Peyer's patch (tissue), 4 donors: Measurements from ENCODE around the gene CD8B. TPM values are rescaled to one million over a fixed set of nuclear protein-coding genes. Genes with fewer than 3 reads are reported as not detected.
"Not testable (repeated sequence)": the region's sequence is repeated elsewhere in the genome, so short reads cannot be mapped to it uniquely, and the experiment has no call there.

Source experiments
- DNase-seq, 3 donors: peaks; one replicate each; pipeline ENCODE4 v3.0.0-alpha.2; 2017 to 2019
- H3K27ac ChIP-seq, 4 donors: fragments of 200-600 bp; sonication (generic); one replicate each; pipeline ENCODE4 v1.5.1; 2016 to 2019
- H3K27me3 ChIP-seq, 2 donors: fragments of 200-600 bp; sonication (generic); one replicate each; pipeline ENCODE4 v1.5.1; 2019
- H3K36me3 ChIP-seq, 3 donors: fragments of 200-600 bp; sonication (generic); one replicate each; pipeline ENCODE4 v1.5.1; 2016 to 2019
- H3K4me1 ChIP-seq, 4 donors: fragments of 200-600 bp; sonication (generic); one replicate each; pipeline ENCODE4 v1.5.1; 2016 to 2019
- H3K4me3 ChIP-seq, 4 donors: fragments of 200-600 bp; sonication (generic); 1 replicate in 3 of 4; 2 replicates in 1 of 4; pipeline ENCODE4 v1.5.1; 2016 to 2019; ENCODE audit warnings: mild to moderate bottlenecking in 1 of 4
- H3K9me3 ChIP-seq, 4 donors: fragments of 200-600 bp; sonication (generic); one replicate each; pipeline ENCODE4 v1.5.1; 2016 to 2019; ENCODE audit warnings: mild to moderate bottlenecking in 1 of 4
- total RNA-seq, 4 donors: library from RNA; depleted of rRNA; stranded (reverse); fragments of >200 nt; gene quantifications; one replicate each; pipeline ENCODE4 v1.1.0, GENCODE V29; 2016

The CD8B gene
- total RNA-seq: 10 to 100 TPM in 3 of 4 donors, 1 to 10 TPM in 1; 3.8 to 30.5 (median 21.6) TPM

DNA sequence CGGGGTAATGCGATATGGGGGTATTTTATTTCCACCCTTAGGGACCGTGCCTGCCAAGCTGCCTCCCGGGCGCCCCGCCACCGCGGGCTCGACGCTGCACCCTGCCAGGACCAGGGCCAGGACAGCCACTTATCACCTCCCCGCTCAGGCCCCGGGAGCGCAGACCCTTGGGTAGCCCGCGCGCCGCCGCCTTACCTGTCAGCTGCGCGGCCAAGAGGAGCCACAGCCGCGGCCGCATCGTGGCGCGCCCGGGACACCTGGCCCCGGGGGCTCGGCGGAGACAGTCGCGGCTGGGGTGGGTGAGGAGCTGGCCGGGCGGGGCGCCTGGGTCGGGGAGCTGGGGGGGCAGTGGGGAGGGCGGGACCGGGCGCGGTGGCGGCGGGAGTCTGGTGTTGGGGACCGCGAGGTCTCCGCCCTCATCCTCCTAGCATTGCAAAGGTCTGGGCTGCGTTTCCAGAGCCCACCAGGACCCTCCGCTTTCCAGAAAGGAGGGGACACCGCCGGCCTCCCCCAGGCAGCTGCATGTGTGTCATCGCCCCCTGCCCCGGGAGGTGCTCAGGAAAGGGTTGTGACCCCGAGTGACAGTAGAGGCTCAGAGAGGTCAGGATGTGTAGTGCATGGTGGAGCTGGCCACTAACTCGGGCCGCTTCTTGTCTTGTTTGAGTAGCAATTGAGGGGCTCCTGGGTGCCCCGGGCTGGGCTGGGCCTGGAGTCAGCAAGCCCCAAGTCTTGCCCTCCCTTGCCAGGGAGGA lies at the start of gene CD8B:
TSS of gene CD8B (minus strand) at position 259 of the 752 bp plus-strand sequence. CDS start at position 238, 21 bp downstream.
- Histone ChIP-seq H3K4me3 (peak within 1 kb of the TSS; percentile 20 to 50 (median 38)), H3K27ac (peak within 1 kb of the TSS in 2 of 4 donors; percentile 1 to 58)
- H3K9me3 ChIP-seq, H3K36me3 ChIP-seq, H3K27me3 ChIP-seq, DNase-seq, H3K4me1 ChIP-seq: not testable (repeated sequence)

DNA sequence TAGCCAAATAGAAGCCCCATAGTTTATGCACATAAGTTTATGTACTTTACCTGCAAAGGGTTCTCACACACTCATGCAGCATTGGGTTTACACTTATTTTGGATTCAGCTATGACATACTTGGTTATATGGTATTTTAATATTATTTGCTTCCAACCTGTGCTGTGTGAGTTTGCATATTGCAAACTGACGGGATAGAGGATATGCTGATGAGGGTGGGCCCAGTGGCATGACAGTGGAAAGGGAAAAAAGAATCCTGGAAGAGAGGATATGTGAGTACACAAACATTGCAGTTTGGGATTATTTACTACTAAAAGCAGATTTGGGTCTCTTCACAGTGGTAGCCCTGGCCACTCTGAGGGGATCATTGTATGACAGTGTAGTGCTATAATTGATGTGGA lies 44.2 kb upstream of the CD8B start:
- DNase-seq, H3K4me3 ChIP-seq, H3K4me1 ChIP-seq, H3K27me3 ChIP-seq, H3K36me3 ChIP-seq, H3K27ac ChIP-seq, H3K9me3 ChIP-seq: not testable (repeated sequence)

DNA sequence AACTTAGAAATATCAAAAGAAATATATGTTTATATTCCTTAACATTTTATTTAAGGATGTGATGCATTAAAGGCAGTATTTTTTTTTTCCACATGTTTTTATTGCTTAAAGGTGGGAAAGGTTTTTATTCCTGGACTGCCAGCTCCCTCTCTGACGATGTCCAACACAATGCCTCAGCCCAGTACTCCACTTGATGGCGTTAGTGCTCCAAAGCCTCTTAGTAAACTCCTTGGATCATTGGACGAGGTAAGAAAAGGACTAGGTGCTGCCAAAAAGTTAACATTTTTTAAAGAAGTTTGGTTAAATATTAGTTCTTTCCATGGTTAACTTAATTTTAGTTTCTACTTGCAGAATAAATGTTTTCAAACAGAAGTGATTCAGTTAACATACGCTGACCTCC lies 39.0 kb upstream of the CD8B start:
- H3K4me3 ChIP-seq, H3K4me1 ChIP-seq, DNase-seq, H3K27ac ChIP-seq, H3K27me3 ChIP-seq, H3K9me3 ChIP-seq, H3K36me3 ChIP-seq: not testable (repeated sequence)

DNA sequence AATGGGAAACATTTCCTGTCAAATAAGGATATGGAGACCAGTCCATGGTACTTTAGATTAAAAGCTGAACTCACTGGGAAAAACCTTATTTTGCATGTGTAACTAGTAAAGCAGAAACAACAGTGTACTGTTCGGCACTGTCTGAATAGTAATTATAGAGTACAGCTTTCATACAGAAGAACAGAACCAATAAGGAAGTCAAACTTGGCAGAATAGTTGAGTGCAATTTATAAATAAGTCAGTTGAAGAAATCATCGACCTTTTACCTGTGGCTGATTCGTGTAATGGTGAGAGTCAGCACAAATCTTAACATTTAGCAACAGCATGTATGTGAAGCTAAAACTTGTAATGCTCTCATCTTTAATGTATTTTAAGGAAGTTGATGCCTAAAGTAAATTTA lies 24.3 kb upstream of the CD8B start:
- H3K9me3 ChIP-seq, H3K4me1 ChIP-seq, DNase-seq, H3K4me3 ChIP-seq, H3K27me3 ChIP-seq, H3K36me3 ChIP-seq, H3K27ac ChIP-seq: not testable (repeated sequence)

DNA sequence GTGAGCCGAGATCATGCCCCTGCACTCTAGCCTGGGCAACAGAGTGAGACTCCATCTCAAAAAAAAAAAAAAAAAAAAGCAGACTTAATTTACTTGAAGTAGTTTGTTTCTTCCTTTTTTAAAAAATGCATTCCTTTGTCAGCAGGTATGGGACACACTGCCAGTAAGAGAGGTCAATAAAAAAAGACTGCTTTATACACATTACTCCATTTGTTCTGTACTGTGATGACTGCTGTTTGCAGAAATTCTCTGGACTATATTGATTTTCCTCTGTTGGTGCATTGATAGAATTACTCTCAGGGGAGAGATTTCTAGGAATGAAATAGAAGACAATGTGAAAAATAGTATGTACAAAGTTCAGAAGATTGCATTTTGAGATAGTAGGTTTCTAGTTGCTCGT lies 21.2 kb upstream of the CD8B start:
- H3K9me3 ChIP-seq, DNase-seq, H3K36me3 ChIP-seq, H3K27me3 ChIP-seq, H3K4me1 ChIP-seq, H3K4me3 ChIP-seq, H3K27ac ChIP-seq: not testable (repeated sequence)

DNA sequence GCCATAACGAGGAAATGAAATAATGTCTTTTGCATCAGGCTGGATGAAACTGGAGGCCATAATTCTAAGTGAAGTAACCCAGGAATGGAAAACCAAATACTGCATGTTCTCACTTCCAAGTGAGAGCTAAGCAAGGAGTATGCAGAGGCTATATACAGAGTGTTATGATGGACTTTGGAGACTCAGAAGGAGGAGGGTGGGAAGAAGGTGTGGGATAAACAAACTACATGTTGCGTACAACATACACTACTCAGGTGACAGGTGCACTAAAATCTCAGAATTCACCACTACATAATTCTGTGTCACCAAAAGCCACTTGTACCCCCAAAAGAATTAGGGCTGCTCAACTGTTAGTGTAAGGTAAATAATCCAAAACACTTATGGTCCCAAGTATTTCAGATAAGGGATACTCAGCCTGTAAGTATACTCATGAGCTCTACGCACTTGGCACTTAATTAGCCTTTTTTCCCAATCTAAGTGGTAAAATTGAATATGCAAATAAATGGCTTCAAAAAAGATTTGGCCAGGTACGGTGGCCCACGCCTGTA lies 20.5 kb upstream of the CD8B start:
- not testable (repeated sequence) for H3K4me3 ChIP-seq, H3K27ac ChIP-seq, H3K27me3 ChIP-seq, H3K36me3 ChIP-seq, H3K9me3 ChIP-seq, DNase-seq, H3K4me1 ChIP-seq

DNA sequence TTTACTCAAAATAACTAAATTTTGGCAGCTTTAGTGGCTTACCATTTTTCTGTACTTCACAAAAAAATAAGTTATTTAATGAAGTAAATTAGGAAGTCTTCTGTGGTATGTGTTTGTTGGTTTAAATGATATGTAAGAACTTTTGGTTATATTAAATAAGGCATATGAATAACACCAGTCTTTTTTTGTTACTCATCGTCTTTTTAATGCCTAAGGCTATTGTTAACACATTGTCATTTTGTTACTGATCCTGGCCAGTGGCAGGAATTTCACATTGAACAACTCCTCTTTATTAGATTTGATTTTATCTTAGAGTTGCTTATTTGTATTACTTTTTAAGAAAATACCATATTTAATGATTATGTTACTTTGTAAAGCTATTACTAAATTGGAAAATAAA lies 17.3 kb upstream of the CD8B start:
- DNase-seq, H3K4me1 ChIP-seq, H3K9me3 ChIP-seq, H3K27ac ChIP-seq, H3K27me3 ChIP-seq, H3K4me3 ChIP-seq, H3K36me3 ChIP-seq: not testable (repeated sequence)

DNA sequence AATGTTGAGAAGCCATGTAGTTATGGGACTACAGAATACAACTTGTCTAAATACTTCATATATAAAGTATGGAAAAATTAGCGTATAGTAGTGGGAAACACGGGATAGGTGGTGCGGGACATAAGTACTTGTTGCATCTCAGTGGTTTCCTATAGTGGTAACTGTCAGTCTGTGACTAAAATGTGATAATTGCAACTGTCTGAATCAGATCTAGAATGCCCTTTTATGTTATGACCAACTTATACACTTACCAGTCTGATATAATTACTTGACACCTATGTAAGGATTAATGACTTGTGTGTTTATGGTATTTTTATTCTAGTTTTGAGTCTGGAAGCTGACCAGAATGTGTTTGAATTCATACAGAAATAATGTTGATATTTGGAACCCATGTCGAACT lies 9.3 kb upstream of the CD8B start:
- H3K27ac ChIP-seq, H3K4me1 ChIP-seq, H3K9me3 ChIP-seq, H3K27me3 ChIP-seq, DNase-seq, H3K4me3 ChIP-seq, H3K36me3 ChIP-seq: not testable (repeated sequence)

DNA sequence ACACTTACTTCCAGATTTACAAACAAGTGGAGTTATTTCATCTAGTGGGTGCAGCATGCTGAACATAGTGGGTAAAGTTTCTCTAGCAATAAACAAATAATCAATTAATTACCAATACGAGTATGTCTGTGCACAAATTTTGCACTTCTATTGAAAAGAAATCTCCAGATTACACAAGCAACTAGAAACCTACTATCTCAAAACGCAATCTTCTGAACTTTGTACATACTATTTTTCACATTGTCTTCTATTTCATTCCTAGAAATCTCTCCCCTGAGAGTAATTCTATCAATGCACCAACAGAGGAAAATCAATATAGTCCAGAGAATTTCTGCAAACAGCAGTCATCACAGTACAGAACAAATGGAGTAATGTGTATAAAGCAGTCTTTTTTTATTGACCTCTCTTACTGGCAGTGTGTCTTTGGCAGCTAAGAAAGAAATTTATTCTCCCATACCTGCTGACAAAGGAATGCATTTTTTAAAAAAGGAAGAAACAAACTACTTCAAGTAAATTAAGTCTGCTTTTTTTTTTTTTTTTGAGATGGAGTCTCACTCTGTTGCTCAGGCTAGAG lies 7.3 kb upstream of the CD8B start:
- not testable (repeated sequence) for H3K9me3 ChIP-seq, H3K4me1 ChIP-seq, H3K27me3 ChIP-seq, H3K27ac ChIP-seq, DNase-seq, H3K4me3 ChIP-seq, H3K36me3 ChIP-seq

DNA sequence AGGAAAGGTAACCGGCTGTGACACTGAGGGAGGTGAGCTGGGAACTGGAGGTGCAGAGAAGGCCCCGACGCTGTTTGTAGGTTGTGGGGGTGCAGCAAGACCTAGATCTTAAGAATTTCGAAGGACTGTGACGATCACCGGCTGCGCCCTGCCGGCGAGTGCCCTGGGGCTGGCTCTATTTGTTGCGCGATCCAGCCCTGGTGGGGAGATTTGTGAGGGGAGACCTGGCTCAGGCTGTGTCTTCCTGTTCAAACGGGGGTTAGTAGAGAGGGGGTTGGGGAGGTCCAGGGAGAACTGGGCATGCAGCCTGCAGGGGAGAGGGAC lies 656 bp upstream of the CD8B start:
- H3K4me3 ChIP-seq: not testable (repeated sequence)

DNA sequence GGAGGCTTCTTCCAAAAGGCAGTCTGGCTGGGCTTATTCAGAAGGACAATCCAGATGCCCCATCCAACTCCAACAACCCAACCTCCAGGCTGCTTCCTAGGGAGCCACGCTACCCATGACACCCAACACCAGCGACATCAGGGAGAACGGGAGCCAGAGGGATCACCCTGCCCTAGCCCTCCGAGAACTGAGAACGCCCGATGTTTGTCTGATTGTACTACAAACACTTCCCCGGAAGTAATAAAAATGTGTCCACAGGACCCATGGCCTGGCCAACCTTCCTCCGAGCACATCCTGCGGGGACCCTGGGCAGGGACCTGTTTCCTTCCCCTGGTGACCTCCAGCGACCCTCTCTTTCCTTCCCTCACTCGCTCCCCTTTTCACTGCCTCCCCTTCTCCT lies 511 bp downstream of the CD8B start:
- H3K4me1 ChIP-seq, H3K9me3 ChIP-seq, DNase-seq, H3K36me3 ChIP-seq, H3K27me3 ChIP-seq: not testable (repeated sequence)
- Histone ChIP-seq H3K4me3 (peak overlapping the region; percentile 20 to 50 (median 38)), H3K27ac (peak overlapping the region in 2 of 4 donors; percentile 1 to 58)

More for the DNA sequence above, 656 bp upstream of the CD8B start:
- not testable (repeated sequence) for H3K4me1 ChIP-seq, H3K27ac ChIP-seq, H3K27me3 ChIP-seq, H3K36me3 ChIP-seq, DNase-seq, H3K9me3 ChIP-seq

DNA sequence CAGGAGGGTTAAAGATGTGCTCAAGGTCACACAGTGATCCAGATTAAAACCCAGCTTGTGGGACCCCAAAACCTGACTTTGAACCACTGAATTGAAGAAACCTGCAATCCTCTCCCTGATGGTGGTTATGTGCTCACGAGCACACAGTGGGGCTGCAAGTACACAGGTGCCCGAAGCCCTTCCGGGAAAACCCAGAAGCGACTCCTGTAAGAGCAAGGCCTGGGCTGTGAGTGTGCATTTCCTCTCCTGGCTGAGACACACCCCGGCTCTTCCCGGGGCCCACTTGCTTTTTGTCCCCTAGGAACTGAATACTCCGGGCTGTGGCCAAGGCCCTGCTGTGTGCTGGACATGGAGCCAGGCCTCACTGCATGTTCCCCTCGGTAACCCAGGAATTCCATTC lies 1.1 kb downstream of the CD8B start:
- H3K4me3 ChIP-seq: peak overlapping the region in 1 of 4 donors; percentile 48
- H3K4me1 ChIP-seq: not testable (repeated sequence)

DNA sequence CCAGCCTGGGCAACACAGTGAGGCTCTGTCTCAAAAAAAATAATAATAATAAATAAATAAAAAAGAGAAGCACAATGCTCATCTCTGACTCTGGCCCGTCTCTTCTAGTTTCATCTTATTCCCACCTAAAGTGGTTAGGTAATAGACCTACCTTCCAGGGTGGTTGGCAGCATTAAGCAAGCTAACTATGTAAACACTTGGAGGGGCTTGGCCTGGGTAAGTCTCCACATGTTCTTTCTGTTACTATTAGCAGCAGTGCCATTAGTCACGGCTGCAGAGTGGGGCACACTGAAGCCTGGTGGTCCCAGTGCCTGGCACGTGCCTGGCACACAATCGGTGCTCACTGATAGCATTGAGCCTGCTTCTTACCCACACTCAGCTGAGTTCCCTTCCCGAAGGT lies 4.0 kb downstream of the CD8B start:
- not testable (repeated sequence) for H3K36me3 ChIP-seq, H3K9me3 ChIP-seq, H3K27me3 ChIP-seq, H3K4me3 ChIP-seq, H3K27ac ChIP-seq, DNase-seq, H3K4me1 ChIP-seq

More for the DNA sequence above, 1.1 kb downstream of the CD8B start:
- not testable (repeated sequence) for H3K27me3 ChIP-seq, H3K9me3 ChIP-seq, H3K36me3 ChIP-seq, DNase-seq, H3K27ac ChIP-seq

DNA sequence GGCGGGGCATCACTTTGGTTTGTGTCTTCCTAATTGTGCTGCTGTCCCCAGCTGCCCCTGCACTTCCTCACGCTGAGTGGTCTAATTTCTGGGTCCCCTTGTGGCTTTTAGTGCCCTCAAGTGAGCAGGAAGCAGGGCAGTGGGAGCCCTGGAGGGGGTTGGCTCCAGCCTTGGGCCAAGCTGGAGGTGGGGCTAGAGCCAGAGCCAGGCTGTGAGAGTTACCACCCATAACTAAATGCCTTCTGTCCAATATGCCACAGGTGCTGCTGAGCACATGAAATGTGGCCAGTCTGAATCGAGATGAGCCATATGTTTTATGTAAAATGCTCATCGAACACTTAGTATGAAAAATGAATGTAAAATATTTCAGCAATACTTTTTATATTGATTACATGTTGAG lies 5.2 kb downstream of the CD8B start:
- not testable (repeated sequence) for H3K27ac ChIP-seq, DNase-seq, H3K4me1 ChIP-seq, H3K27me3 ChIP-seq, H3K9me3 ChIP-seq, H3K36me3 ChIP-seq, H3K4me3 ChIP-seq

DNA sequence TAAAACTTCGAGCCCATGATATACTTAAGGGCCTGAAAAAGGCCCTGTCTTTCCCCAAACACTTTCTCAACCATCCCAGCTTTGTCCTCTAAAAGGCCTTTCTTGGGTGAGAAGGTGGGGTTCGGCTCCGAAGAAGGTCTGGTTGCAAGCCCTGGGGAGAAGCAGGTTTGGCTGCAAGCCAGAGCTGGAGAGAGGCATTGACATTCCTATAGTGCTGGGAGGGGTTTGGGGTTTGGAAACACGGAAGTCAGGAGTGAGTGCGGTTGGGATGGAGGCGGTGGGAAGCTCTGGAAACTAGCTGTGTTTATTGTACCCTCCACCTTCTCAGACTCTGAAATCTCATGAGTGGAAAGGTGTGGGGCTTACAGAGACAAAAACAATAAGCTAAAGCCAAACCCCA lies 5.7 kb downstream of the CD8B start:
- H3K4me1 ChIP-seq, H3K4me3 ChIP-seq, H3K36me3 ChIP-seq, H3K27ac ChIP-seq, H3K27me3 ChIP-seq, DNase-seq, H3K9me3 ChIP-seq: not testable (repeated sequence)

DNA sequence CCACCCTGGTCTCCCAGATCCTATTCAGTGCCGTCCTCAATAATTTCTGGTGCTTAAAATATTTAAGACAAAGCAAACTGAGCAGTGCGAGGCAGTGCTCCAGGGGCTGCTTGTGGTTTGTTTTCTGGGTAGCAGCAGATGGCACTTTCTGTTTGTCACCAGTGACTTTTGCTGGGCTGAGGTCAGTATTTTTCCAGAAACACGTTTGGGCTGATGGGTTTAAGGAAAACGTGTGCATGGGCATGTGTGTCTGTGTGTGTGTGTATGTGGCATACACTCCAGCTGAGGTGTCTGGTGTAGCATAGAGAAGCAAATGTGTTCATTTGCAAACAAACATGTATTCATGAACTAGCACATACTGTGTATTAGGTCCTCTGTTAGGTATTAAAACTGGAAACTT lies 10.1 kb downstream of the CD8B start:
- H3K27ac ChIP-seq, H3K4me3 ChIP-seq, DNase-seq, H3K36me3 ChIP-seq, H3K9me3 ChIP-seq, H3K27me3 ChIP-seq, H3K4me1 ChIP-seq: not testable (repeated sequence)
